Right forelimb (tissue), 1 donor: ENCODE data around the gene NEMP2.

Experiments used
- DNase-seq: peaks from one replicate; pipeline ENCODE4 v3.0.0-alpha.2; 2018

Gene NEMP2

GRCh38 chr2:190455358-190456095, 79.0 kb downstream of the NEMP2 start:
- DNase-seq: no peak

DNA sequence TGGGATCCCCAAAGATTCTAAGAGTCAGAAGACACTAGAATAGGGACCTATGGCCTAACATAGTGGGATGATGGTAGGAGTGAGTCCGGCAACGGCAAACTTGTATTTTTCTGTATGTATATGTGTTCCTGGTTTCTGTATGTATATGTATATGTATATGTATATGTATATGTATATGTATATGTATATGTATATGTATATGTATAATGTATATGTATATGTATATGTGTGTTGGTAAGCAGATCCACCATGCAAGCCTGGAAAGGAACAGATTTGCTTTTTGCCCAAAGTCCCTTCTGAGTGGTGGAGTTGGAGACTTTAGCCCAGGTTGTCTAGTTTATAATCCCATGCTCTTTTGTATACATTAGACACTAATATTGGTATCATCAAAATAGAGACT, 79.7 kb downstream of the NEMP2 start:
- no peak for DNase-seq
